Measurements from ENCODE around the gene EXOC1. TPM values are rescaled to one million over a fixed set of nuclear protein-coding genes. Genes with fewer than 3 reads are reported as not detected.

Gene EXOC1
- total and polyA plus RNA-seq, 12 donors = 14.2 to 44.2 (median 29.2) TPM

GRCh38 chr4:55871299-55871800 lies 17.9 kb downstream of the EXOC1 start:
- H3K4me3 ChIP-seq = no peak overlapping the region
- no peaks in the 10 kb centered on the region for H3K27me3 ChIP-seq
- no peaks in the 10 kb centered on the region for H3K9me3 ChIP-seq (replicated peaks in 1 of 3)
- no peak overlapping the region for H3K27ac ChIP-seq
- intact Hi-C loops (cut with DNase I) = no loop called here
- no peak for DNase-seq
- WGBS, 4 donors = 80 to 87% (median 82%) methylated on average over 5 of the region's 5 CpGs
- H3K36me3 ChIP-seq (replicated peaks in 1 of 2) = peaks cover 0 to 42% of the 10 kb centered on the region in 2 donors
- H3K4me1 ChIP-seq (replicated peaks in 1 of 2) = peaks cover 9 to 11% of the 10 kb centered on the region in 2 donors
- TF ChIP-seq POLR2A (IDR thresholded peaks at IDR 0.05) (no peak), CTCF (IDR thresholded peaks at IDR 0.05) (no peak)

DNA sequence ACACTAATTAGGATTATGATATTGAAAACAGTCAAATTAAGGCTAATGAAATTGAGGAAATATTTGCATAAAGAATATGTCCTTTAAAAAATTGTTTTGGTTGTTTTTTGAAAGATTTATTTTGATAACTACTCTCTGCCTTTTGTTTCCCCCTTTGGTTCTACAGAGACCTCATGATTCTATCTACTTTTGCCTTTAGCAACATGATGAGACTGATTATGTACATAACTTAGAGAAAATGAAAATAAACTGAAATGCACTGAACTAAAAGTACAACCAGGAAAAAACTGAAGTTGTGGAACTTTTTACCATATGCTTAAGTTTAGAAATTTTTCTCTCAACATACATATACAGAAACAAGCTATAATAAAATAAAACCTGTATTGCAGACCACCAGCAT lies 21.4 kb downstream of the EXOC1 start:
- H3K36me3 ChIP-seq (replicated peaks in 1 of 2) = peaks cover 0 to 37% of the 10 kb centered on the region in 2 donors
- no peaks in the 10 kb centered on the region for H3K4me1 ChIP-seq (replicated peaks in 1 of 2)
- intact Hi-C loops (cut with DNase I) = no loop called here
- TF ChIP-seq CTCF (IDR thresholded peaks at IDR 0.05) = no peak
- no peak for TF ChIP-seq POLR2A (IDR thresholded peaks at IDR 0.05)
- H3K27me3 ChIP-seq = no peaks in the 10 kb centered on the region
- no peak overlapping the region for H3K4me3 ChIP-seq
- no peak for DNase-seq
- H3K27ac ChIP-seq = no peak overlapping the region
- no peaks in the 10 kb centered on the region for H3K9me3 ChIP-seq (replicated peaks in 1 of 3)

DNA sequence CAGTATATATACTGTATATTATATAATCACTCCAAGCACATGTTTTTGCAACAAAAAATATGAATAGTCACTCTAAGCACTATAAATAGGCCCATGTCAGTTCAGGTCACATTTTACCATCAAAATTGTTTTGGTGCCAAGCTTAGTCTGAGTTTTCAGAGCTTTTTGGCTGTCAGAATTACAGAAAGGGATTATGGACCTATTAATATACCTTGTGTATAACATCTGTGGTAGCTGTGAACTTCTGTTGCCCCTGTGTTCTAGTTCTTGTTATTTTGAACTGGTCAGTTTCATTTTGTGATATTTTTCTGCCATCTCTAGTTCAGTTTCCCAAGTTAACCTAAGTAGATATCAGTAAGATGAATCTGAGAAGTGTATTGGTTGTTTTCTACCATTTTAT lies 22.9 kb downstream of the EXOC1 start:
- intact Hi-C loops (cut with DNase I) = no loop called here
- Histone ChIP-seq H3K36me3 (replicated peaks in 1 of 2) (peaks cover 0 to 36% of the 10 kb centered on the region in 2 donors), H3K27me3 (no peaks in the 10 kb centered on the region)

GRCh38 chr4:55879224-55879623 lies 25.8 kb downstream of the EXOC1 start:
- intact Hi-C loops (cut with DNase I) = no loop called here
- H3K36me3 ChIP-seq (replicated peaks in 1 of 2) = peaks cover 0 to 30% of the 10 kb centered on the region in 2 donors

More for the DNA sequence above, 22.9 kb downstream of the EXOC1 start:
- no peaks in the 10 kb centered on the region for H3K4me1 ChIP-seq (replicated peaks in 1 of 2)
- no peak for DNase-seq
- no peaks in the 10 kb centered on the region for H3K9me3 ChIP-seq (replicated peaks in 1 of 3)
- TF ChIP-seq POLR2A (IDR thresholded peaks at IDR 0.05) (no peak), CTCF (IDR thresholded peaks at IDR 0.05) (no peak)
- H3K4me3 ChIP-seq = no peak overlapping the region
- no peak overlapping the region for H3K27ac ChIP-seq

More at GRCh38 chr4:55879224-55879623, 25.8 kb downstream of the EXOC1 start:
- H3K9me3 ChIP-seq (replicated peaks in 1 of 3) = no peaks in the 10 kb centered on the region
- DNase-seq = no peak
- 96 to 99% (median 98%) methylated on average over 3 of the region's 3 CpGs for WGBS, 4 donors
- H3K27me3 ChIP-seq = no peaks in the 10 kb centered on the region
- TF ChIP-seq CTCF (IDR thresholded peaks at IDR 0.05) = no peak
- TF ChIP-seq POLR2A (IDR thresholded peaks at IDR 0.05) = no peak
- no peak overlapping the region for H3K27ac ChIP-seq
- H3K4me1 ChIP-seq (replicated peaks in 1 of 2) = no peaks in the 10 kb centered on the region
- no peak overlapping the region for H3K4me3 ChIP-seq

Measured in adrenal gland (tissue), 12 donors.